PC-3 (cell line): Measurements from ENCODE around the gene TMEM63B.

Experiments used
- EZH2 ChIP-seq: fragments of 300-600 bp; sonication (generic); IDR thresholded peaks from one replicate; pipeline ENCODE4 v1.6.1; 2017; ENCODE audit warnings: antibody characterized with exemption, mild to moderate bottlenecking, low read length; ENCODE audit not compliant: unreplicated experiment
- TF ChIP-seq, protein P1 (sequence below): fragments of 300-600 bp; sonication (generic); conservative IDR thresholded peaks from 2 replicates; pipeline ENCODE4 v1.5.1; 2017; ENCODE audit warnings: antibody characterized with exemption, low read depth, mild to moderate bottlenecking, low read length

DNA sequence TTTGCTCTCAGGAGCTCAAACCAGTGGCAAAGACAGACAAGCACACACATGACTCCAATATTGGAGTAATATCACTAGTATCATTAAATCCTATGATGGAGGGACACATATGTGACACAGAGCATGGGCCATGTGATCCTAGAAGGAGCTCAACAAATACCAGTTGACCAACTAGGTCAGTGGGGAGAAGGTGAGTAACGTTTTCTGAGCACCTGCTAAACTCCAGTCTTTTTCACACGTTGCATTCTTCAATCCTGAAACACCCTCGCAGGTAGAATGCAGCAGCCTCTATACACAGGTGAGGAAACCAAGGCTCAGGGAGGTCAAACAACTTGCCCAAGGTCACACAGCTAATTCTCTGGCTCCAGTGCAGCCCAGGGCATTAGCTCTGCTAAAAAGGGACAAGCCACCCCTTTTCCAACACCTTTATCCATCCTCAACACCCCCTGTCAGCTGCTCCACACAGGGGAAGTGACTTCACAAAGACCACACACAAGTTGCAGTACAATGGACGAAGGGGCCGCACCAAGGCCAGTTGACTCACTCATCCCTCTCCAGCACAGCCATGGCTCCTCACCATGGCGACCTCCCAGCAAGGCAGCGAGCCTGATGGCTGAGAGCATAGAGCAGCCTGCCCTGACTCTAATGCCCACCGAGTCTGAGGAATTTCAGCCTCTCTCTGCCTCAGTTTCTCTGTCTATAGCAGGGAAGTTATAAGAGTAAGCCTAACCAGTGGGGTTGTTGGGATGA, 35.7 kb downstream of the TMEM63B start:
- TF ChIP-seq, protein P1, sequence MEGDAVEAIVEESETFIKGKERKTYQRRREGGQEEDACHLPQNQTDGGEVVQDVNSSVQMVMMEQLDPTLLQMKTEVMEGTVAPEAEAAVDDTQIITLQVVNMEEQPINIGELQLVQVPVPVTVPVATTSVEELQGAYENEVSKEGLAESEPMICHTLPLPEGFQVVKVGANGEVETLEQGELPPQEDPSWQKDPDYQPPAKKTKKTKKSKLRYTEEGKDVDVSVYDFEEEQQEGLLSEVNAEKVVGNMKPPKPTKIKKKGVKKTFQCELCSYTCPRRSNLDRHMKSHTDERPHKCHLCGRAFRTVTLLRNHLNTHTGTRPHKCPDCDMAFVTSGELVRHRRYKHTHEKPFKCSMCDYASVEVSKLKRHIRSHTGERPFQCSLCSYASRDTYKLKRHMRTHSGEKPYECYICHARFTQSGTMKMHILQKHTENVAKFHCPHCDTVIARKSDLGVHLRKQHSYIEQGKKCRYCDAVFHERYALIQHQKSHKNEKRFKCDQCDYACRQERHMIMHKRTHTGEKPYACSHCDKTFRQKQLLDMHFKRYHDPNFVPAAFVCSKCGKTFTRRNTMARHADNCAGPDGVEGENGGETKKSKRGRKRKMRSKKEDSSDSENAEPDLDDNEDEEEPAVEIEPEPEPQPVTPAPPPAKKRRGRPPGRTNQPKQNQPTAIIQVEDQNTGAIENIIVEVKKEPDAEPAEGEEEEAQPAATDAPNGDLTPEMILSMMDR, result no peak
- no peak for TF ChIP-seq EZH2
